Measurements from ENCODE around the gene RRP1.

Gene RRP1, protein sequence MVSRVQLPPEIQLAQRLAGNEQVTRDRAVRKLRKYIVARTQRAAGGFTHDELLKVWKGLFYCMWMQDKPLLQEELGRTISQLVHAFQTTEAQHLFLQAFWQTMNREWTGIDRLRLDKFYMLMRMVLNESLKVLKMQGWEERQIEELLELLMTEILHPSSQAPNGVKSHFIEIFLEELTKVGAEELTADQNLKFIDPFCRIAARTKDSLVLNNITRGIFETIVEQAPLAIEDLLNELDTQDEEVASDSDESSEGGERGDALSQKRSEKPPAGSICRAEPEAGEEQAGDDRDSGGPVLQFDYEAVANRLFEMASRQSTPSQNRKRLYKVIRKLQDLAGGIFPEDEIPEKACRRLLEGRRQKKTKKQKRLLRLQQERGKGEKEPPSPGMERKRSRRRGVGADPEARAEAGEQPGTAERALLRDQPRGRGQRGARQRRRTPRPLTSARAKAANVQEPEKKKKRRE

GRCh38 chr21:43789276-43790009 lies at the start of gene RRP1:
TSS of gene RRP1 (plus strand) at chr21:43789577. CDS start at chr21:43789630, 53 bp downstream.
- peak; percentile 93 for DNase-seq

GRCh38 chr21:43739621-43740435 lies 49.5 kb upstream of the RRP1 start:
- peak; percentile 24 for DNase-seq

DNA sequence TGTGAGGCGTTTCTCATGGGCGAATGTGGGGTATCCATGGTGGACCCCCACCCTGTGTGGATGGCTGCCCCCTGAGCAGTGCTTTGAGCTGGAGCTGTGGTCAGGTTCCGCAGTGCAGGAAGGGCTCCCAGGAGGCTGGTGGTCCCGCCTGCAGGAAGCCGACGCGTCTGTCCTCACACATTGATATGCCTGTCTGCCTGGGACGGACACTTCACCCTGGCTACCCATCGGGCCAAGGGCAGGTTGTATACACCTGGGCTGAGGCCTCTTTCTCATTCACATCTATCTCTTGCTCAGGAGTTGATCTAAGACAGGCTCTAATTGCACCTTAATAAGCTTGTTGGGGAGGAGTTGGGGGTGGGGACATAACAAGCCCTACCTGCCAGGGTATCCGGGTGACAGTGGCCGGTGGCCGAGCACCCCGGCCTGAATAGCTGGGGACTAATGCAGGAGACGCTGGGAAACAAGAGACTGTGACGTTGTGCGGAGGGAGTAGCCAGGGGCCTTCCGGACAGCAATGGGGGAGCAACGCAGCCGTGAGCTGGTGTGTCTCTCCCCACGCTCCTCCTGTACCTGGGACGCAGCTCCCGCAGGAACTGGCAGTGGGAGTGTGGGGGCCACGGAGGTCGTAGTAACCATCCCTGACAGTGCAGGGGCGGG lies 48.8 kb upstream of the RRP1 start:
- peak; percentile 63 for DNase-seq

- peak; percentile 36 for DNase-seq
These were observed 47.8 kb upstream of the RRP1 start for GRCh38 chr21:43741423-43742096.

DNA sequence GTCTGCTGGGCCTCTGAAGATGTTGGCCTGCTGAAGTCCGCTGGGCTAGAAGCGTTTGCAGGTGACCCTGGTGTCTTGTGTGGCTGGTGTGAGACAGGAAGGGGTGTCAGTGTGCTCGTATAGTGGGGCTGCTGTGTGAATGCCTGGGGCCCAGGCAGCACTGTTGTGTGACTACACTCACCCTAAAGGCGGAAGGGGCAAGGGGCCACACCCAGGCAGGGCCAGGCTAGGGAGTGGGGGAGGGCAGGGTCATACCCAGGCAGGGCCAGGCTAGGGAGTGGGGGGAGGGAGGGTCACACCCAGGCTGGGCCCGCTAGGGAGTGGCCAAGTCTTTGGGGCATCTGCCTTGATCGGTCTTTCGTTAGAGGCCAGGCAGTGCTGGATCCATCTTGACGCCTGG lies 45.4 kb upstream of the RRP1 start:
- no peak for DNase-seq

GRCh38 chr21:43744725-43745124 lies 44.7 kb upstream of the RRP1 start:
- DNase-seq, result no peak

GRCh38 chr21:43745772-43746517 lies 43.4 kb upstream of the RRP1 start:
- no peak for DNase-seq

- DNase-seq, result no peak
These were observed 40.8 kb upstream of the RRP1 start for GRCh38 chr21:43748622-43749021.

- no peak for DNase-seq
These were observed 39.6 kb upstream of the RRP1 start for GRCh38 chr21:43749651-43750262.

DNA sequence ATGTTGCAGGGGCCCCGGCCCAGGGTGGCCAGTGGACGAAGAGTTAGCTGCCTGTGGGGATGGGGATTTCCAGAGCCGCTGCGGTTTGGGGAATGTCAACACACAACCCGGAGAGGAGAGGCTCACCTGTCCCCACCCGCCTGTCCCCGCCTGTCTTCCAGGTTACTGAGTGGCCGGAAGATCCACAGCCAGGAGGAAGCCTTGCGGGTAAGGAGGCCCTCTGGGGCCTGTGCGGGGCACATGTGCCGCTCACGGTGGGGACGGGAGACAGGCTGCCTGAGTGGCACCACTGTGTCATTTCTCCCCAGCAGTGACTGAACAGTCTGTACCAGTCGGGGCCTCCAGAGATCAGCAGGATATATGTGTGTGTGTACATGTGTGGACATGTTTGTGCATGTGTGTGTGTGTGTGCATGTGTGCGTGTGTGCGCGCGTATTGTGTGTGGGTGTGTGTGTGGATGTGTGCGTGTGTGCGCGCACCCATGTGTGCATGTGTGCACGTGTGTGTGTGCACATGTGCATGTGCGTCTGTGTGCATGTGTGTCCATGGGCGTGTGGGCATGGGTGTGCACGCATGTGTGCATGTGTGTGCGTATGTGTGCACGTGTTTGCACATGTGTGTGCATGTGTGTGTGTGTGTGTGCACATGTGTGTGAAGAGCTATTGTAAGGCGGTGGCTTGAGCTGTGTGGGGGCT lies 38.9 kb upstream of the RRP1 start:
- DNase-seq, result no peak

DNA sequence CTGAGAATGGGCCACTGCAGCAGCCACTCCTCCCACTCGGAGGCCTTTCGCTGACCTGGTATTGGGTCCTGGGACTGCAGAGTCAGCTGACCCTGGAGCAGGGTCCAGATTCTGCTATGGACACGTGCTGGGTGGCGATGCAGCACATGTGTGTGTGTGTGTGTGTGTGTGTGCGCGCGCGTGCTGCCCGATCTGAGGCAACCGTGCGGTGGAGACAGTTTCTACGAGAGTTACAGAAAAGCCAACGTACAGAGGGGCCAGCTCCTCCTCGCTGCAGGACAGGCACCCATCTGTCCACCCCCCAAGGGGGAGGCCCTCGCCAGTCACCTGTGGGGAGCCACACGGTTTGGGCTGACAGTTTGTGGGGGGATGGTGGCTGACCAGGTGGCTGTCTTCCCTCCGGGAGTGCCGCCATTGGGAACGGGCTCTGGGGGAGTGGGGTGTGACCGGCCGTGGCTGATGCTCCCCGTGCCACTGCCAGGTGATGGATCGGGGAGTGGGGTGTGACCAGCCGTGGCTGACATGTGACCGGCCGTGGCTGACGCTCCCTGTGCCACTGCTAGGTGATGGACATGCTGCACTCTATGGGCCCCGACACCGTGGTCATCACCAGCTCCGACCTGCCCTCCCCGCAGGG lies 37.3 kb upstream of the RRP1 start:
- DNase-seq, result no peak

DNA sequence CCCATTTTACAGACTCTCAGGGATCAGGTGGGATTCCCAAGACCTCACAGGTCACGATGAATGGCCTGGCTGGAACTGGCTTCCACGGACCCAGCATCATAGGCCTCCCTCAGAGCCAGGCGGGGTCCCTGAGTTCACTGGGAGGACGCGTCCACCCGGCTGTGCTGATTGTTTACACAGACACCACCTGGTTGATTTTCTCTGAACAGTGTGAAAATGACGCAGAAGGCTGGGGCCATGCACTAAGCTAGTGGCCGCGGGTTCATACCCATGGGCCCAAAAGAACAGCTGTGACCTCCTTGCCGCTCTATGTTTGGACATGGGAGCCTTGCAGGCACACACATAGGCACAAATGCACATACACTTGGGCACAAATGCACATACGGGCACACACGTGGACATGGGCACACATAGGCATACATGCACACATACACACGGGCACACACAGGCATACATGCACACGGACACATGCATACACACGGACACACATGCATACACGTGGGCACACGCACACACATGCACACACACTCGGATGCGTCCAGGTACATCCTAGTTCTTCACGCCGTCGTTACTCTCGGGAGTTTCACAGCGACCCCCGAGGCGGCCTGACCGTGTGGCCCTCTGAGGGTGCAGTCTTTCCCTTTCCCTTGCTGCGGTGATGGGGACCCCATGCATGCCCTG lies 36.5 kb upstream of the RRP1 start:
- DNase-seq, result no peak

DNA sequence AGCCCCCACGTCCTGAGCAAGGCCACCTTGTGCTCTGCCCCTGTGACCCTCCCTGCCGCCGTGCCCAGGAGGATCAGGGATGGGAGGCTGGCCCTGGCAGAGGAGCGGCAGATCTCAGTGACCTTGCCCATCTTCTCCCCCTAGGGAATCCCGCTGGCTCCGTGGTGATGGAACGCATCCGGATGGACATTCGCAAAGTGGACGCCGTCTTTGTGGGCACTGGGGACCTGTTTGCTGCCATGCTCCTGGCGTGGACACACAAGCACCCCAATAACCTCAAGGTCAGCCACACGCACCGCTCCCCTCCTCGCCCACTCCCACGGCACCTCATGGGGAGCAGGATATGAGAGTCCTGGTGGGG lies 36.0 kb upstream of the RRP1 start:
- no peak for DNase-seq

DNA sequence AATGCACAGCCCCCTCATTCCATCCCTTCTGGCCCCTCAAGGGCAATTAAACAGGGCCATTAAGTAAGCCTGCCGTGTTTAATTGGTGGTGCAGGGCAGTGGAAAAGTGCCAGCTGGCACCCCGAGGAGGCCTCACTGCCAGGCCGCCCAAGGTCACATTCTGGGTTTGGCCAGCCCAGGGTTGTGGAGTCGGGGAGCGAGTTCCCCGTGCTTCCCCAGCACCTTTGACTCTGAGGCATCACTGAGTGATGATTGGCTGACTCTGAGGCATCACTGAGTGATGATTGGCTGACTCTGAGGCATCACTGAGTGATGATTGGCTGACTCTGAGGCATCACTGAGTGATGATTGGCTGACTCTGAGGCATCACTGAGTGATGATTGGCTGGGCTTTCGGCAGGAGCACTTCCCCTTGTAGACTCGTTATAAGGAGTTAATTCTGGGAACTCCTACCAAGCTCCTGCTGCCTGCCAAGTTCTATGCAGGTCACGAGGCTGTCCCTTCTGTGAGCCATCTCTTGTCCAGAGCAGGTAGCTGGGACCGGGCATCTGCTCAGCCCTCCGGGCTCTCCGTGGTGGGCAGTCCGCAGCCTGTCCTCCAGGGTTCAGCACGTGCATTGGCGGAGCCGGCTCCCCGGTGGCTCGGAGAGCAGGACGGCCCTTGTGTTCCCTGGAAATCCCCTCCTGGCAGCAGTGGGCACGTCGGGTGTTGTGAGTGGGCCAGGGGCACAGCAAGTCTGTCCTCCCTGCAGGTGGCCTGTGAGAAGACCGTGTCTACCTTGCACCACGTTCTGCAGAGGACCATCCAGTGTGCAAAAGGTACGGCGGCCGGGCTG lies 34.2 kb upstream of the RRP1 start:
- DNase-seq, result no peak

DNA sequence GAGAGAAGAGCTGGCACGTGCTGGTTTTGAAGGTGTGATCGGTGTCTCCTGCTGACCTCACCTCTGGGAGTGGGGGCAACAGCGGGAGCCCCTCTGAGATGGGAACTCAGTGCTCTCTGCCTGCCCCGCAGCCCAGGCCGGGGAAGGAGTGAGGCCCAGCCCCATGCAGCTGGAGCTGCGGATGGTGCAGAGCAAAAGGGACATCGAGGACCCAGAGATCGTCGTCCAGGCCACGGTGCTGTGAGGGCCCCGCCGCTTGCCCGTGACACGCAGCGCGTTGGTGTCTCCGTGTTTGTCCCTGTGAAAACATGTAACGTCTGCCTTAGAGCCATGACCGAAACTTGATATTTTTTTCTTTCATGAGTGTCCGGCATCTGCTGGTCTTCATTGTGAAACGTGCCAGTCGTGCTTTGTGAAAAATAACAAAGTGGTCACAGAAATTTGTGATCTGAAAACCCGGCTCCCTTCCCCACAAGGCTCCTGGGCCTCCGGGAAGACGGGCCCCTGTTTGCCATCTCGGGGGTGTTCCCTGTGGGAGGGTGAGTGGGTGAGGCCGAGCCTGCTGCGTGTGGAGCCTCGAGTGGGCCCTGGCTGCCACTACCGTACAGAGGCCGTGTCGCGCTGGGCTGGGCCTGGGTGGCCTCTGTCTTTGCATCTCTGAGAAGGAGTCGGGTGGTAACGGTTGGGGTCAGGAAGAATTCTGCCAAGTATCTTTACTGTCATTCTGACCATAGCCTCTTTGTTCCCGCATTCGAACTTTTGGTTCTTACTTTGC lies 33.4 kb upstream of the RRP1 start:
- DNase-seq, result no peak

DNA sequence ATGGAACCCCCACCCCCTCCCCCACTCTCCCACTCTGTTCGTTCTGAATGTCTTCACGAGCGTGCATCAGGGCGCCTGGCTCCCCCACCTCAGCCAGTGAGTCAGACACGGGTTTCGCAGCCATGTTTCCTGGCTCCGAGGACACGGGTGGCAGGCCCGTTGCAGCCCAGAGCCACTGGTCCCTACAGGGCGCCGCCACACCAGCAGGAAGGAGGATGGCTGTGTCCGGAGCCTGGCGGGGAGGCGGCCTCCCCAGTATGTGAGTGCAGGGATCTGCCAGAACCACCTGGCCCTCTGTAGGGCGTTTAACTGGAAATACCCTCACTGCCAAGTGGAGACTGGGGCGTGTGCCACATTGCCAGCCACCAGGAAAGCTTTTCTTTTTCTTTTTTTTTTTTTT lies 31.8 kb upstream of the RRP1 start:
- DNase-seq, result no peak

- no peak for DNase-seq
These were observed 31.2 kb upstream of the RRP1 start for GRCh38 chr21:43758111-43758641.

Measured in NCI-H82 (cell line).